HS-5 (cell line): Measurements from ENCODE around the gene UBASH3A.

Source experiments
- DNase-seq: peaks from one replicate; pipeline ENCODE4 v3.0.0-alpha.2; 2012; ENCODE audit warnings: low read depth

Gene UBASH3A, protein sequence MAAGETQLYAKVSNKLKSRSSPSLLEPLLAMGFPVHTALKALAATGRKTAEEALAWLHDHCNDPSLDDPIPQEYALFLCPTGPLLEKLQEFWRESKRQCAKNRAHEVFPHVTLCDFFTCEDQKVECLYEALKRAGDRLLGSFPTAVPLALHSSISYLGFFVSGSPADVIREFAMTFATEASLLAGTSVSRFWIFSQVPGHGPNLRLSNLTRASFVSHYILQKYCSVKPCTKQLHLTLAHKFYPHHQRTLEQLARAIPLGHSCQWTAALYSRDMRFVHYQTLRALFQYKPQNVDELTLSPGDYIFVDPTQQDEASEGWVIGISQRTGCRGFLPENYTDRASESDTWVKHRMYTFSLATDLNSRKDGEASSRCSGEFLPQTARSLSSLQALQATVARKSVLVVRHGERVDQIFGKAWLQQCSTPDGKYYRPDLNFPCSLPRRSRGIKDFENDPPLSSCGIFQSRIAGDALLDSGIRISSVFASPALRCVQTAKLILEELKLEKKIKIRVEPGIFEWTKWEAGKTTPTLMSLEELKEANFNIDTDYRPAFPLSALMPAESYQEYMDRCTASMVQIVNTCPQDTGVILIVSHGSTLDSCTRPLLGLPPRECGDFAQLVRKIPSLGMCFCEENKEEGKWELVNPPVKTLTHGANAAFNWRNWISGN

DNA sequence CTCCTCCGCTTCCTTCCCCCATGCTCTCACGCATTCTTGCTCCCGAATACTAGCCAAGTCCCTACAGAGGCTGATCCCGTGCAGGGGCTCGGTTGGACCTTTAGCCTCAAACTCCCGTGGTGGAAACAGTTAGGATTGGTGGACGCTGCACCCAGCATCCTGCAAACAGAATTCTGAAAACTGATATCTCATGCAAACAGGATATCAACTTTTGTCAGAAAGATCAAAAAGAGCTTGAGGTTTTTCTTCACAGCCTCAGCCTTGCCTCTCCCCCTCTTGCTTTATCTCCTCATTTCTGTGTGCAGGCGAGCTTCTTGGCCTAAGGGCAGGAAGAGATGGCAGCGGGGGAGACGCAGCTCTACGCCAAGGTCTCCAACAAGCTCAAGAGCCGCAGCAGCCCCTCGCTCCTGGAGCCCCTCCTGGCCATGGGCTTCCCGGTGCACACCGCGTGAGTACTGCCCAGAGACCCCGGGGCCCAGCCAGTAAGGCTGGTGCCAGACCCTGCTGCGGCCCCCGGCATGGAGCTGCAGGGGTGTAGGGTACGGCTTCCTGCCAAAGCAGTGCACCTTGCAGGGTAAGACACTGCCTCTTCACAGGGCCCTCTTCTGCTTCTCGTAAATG lies at the start of gene UBASH3A:
TSS of gene UBASH3A (plus strand) at position 292 of the 621 bp plus-strand sequence. CDS start at position 336, 44 bp downstream.
- DNase-seq = no peak

DNA sequence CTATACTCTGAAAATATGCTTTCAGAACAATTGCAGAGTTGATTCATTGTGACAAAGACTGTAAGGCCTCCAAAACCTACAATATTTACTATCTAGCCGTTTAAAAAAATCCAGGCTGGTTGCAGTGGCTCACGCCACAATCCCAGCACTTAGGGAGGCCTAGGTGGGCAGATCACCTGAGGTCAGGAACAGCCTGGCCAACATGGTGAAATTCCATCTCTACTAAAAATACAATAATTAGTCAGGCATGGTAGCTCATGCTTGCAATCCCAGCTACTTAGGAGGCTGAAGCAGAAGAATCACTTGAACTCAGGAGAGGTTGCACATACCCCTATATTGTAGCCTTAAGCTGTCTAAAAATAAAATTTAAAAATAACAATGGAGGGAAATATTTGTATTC lies 47.7 kb upstream of the UBASH3A start:
- no peak for DNase-seq

DNA sequence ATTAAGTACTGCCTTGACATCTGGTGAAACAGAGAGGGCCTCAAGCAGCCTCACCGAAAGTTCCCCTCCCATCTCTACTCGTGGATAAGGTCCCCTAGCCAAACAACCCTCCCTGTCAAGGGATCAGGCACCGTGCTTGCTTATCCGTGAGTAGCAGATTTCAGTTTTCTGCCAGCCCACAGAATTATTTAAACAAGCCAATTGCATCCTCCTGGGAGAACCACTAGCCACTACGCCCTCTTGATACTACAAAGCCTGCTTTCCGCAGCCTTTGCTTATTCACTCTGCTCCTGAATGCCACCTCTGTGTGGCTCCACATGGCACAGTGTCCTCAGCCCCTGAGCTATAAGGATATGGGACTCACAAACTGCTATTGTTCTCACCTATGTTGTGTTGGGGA lies 47.1 kb upstream of the UBASH3A start:
- DNase-seq = no peak

DNA sequence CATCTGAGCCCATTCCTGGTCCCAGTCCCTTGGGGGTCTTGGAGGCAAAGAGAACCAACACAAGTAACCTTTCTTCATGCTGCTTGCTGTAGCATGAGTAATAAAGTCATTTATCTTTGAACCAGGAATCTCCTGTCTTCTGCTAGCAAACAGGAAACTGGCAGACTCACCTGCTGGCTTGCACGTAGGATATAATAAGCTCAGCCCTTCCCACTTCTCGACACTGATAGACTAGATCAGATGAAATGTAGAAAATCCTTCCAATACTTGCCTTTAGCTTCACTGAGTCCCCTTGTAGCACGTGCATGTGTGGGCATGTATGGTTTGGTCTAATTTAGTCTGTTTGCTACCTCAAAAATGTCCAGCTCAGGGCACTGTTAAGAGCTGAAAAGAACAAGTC lies 46.4 kb upstream of the UBASH3A start:
- no peak for DNase-seq

DNA sequence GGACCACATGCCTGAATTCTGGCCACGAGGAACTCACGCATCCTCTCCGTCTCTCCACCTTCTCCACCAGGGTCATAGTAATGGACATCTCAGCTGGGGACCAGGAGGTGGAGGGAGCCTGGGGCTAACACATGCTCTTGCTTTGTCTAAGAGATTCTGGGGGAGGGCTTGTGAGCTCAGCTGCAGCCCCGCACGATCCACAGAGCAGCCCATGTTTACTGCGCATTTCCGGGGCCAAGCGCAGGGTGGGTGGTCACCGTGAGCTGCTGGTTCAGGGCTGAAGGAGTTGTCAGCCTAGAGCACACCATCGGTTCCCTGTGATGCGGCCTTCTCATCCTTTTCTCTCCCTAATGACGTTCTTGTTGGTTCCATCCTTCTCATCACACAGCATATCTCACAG lies 45.4 kb upstream of the UBASH3A start:
- DNase-seq = no peak

DNA sequence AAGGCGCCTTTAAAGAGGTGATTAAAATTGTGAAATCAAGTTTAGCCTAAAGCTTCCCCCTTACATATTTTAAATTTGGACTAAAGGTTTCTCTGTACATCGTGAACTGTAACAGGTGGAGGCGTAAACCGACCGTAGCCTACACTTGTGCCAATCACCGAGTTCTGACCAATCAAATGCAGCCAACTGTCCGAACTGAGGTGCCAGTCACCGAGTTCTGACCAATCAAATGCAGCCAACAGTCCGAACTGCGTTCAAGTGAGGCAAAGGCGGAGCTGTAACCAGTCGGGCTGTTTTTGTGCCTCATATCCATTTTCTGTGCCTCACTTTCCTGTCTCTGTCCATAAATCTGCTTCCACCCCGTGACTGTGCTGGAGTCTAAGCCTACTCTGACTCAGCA lies 44.8 kb upstream of the UBASH3A start:
- DNase-seq = no peak

DNA sequence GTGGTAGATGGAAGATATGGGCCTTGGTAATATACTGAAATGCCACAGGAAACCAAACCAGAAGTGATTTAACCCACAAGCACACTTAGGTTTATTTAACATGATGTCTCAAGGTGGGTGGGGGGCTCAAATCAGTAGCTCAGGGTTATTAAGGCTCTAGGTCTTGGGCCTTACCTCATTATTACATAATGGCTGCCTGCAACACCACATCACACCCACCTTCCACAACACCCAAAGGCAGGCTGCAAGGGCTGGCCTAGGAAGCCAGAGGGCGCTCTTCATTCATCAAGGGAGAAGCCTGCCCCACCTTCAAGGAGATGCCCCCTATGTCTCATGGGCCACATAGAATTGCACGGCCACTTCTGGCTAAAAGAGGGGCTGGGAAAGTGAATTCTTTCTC lies 43.4 kb upstream of the UBASH3A start:
- no peak for DNase-seq

DNA sequence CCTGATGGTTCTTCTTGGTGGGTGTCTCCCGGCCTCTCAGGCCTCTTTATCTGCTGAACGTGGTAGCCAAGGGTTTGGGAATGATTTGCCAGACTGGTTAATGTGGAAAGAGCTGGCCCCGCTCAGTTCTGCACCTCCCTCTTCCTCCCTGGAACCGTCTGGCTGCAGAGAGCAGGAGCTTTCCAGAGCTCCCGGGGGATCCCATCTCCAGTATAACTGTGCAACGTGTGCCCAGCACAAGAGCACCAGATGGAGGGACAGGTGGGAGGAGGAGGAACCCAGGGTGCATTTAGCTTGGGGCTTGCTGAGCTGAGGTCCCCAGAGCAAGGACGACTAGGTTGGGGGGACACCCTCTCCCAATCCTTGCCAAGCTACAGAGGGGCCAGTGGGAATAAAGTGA lies 42.4 kb upstream of the UBASH3A start:
- no peak for DNase-seq

DNA sequence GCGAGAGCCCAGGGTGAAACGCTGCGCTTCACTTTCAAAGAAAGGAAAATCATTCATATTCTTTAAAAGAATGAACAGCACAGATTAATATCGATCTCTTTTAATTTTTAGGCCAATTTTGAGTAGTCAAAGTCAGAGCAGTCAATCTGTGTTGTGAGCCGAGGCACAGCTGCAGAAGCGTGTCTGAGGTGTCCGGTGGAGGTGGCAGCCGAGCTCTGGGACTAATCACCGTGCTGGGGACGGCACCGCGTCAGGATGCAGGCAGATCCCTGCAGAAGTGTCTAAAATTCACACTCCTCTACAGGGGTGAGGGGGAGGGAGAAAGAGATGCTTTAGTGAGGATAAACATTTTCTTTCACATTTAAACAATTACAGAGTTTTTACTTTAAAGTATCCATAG lies 41.5 kb upstream of the UBASH3A start:
- DNase-seq = no peak

DNA sequence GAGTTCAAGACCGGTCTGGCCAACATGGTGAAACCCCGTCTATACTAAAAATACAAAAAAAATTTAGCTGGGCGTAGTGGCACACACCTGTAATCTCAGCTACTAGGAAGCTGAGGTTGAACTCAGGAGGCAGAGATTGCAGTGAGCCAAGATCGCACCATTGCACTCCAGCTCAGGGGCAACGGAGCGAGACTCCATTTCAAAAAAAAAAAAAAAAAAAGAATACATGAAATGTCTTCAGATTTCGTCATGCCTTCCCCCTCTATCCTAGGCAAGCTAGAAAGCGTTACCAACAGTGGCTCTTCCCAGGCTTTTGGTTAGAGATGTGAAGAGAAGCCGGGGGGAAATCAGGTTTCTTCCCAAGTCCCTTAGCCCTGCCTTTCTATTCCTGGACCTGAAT lies 41.0 kb upstream of the UBASH3A start:
- no peak for DNase-seq

DNA sequence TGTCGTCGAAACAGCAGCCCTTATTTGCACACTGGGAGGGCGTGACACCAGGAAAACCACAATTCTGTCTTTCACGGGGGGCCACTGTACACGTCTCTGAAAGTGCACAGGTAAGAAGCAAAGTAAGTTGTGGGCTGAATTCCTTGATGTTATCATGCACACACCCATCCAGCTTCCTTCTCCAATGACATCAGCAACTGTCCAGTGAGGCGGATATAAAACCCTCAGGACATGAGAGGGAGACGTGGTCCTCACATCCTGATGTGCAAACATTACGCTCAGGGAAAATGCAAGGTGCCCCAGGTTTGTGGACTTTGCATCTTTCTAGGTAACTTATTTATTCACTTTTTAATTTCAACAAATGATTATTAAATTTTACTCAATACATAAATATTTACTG lies 40.4 kb upstream of the UBASH3A start:
- no peak for DNase-seq

DNA sequence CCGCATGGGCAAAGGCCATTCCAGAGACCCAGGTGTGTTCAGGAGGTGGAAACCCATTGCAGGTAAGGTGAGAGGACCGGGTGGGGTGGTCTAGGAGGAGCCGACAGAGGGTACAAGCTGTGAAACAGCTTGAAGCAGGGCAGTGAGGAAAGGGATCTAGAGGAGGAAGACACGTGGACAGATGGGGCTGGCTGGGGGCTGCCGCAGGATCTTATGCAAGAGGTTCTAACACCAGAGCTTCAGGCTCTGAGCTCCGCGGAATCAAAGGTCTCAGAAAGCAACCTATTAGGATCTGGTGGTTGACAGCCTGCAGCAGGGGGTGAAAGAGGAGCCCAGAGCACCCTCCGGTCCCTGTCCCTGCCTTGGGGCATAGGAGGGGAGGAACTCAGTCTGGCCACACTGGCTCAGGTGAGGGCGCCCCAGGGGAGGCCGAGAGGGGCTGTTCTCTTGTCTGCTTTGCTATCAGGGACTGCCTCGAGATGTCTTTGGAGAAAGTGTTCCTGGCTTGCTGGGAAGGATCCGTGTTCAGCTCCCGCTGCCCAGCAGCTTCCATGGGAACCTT lies 39.3 kb upstream of the UBASH3A start:
- DNase-seq = no peak

DNA sequence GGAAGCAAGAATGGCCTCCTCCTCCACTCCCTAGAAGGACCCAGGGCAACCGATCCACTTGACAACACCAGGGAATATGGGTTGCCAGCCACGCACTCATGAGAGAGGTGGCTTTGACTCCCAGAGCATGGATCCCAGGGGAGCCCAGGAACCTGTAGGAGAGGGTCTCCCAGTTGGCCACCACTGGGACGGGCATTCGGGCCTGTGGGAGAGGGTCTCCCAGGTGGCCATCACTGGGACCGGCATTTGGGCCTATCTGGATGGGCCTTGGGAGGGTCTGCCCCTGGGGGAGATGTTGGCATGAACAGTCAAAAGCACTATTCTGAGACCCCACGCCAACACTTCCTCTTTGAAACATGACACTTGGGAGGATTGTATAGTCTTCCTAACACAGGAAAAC lies 37.9 kb upstream of the UBASH3A start:
- DNase-seq = no peak

DNA sequence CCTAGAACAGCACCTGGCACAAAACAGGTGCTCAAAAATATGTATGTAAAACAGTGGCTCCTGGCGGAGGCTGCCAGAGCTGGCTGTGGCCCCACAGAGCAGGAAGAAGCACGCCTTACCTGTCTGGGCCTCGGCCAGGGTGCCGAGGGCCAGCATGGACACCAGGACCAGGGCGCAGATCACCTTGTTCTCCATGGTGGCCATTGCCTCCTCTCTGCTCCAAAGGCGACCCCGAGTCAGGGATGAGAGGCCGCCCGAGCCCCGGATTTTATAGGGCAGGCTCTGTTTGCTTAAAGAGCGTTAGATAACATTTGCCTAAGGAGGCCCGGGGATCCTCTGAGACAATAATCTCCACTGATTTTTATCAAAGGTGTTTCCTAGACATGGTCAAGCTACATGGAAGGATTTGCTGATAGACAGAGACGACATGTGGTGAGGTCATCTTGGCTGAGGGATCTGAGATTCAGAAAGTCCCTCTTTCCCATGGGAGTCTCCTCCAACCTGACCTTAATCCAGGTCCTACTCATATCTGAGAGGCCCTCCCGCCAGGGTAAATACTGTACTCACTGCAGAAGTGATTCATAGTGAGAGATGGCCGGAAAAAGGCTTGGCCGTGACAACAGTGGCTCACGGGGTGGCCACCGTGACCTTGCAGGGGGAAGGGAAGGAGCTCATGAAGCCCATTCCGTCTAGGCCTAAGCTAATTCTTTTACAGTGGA lies 37.3 kb upstream of the UBASH3A start, which contains the start of gene TFF1:
TSS of gene TFF1 (minus strand) at position 244 of the 719 bp plus-strand sequence. CDS start at position 204, 40 bp downstream.
- DNase-seq = no peak

DNA sequence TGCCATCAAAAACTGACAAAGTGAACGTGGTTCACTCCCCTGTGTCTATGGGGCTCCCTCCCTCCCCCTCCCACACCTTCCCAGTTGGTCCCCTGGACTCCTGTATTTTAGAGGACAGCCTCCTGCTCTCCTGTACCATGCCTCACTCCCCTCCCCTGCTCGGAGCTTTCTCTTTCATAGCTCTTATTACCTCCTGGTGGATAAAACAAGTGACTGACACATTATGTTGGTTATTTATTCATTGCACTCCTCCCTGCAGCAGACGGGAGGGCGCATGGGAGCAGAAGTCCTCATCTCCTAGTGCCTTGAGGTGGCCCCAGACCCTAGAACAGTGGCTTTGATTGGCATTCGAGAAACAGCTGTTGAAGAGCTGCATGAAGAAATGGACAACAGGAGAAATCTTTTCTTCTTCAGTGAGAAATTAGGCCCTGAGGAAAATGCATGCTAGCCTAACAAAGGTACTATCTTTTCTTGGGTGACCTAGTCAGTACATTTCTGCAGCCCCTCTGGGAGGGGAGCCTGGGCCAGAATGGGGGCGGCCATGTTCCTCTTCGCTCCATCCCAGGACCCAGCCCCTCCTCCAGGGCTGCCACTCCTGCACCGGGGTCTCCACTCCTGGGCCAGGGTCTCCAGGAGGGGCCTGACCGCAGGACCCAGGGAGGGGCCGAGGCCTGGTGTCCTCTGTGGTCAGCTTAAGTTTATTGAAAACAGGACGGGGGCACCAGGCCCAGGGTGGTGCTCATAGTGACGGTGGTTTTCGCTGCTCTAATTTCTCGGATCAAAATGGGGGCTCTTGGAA lies 36.1 kb upstream of the UBASH3A start:
- DNase-seq = no peak

DNA sequence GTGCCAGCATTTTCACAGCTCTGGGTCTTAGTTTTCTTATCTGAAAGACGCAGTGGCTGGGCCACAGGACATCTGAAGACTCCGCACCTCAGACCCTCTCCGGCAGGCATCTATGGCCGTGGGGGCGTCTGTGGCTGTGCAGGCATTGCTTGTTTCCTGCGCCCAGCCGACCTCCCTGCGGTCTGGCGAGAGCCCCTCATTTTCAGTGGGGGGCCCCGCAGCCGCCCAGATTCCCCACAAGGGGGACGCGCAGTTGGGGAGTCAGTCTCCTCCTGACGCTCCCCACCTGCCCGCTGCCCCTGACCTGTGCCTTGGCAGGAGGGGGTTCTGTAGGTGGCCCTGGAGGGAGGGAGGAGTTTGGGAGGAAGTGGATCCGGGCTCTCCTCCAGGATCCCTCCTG lies 33.9 kb upstream of the UBASH3A start:
- DNase-seq = no peak

DNA sequence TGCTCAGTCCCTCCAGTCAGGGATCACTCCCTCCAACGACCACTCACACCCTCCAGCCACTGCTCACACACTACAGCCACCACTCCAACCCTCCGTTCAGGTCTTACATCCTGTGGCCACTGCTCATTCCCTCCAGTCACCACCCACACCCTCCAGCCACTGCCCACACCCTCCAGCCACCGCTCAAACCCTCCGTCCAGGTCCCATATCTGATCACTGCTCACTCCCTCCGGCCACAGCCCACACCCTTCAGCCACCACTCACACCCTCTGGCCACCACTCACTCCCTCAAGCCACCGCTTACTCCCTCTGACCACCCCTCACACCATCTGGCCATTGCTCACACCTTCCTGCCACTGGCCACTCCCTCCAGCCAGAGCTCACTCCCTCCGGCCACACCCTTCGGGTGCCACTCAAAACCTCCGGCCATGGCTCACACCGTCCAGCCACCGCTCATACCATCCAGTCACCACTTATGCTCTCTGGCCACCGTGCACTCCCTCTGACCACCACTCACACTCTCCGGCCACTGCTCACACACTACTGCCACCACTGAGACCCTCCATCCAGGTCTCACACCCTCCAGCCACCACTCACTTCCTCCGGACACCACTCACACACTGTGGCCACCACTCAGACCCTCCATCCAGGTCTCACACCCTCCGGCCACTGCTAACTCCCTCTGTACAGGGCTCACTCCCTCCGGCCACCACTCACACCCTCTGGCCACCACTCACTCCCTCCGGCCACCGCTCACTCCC lies 32.6 kb upstream of the UBASH3A start:
- DNase-seq = no peak

DNA sequence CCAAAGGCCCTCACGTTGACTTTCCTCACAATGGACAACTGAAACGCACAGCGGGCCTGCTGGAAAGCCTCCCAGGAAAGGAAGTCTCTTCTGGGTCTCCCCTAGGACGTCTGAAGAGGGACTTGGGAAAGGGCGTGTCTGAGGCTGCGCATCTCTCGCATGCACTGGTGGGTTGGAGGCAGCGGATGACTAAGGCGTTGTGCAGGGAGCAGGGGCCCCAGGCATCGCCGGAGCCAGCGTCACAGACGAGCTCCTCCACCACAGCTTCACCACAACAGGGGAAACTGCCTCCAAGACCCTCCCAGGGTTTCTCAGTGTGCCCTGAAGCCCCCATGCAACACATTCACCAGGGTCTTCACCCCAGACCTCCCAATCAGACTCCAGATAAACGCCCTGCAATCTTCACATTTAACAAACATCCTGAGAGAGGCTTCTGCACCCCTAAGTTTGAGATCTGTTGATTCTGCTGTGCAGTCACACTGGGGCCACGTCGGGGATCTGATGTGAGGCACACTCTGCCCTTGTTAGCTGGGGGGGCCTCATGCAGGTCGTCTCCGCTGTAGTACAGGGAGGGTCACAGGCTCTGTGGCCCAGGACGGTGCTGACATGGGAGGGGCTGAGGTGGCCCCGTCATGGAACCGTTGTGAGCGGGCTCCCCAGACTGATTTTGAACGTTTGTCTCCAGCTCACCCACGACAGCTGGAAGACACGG lies 30.4 kb upstream of the UBASH3A start:
- DNase-seq = no peak

DNA sequence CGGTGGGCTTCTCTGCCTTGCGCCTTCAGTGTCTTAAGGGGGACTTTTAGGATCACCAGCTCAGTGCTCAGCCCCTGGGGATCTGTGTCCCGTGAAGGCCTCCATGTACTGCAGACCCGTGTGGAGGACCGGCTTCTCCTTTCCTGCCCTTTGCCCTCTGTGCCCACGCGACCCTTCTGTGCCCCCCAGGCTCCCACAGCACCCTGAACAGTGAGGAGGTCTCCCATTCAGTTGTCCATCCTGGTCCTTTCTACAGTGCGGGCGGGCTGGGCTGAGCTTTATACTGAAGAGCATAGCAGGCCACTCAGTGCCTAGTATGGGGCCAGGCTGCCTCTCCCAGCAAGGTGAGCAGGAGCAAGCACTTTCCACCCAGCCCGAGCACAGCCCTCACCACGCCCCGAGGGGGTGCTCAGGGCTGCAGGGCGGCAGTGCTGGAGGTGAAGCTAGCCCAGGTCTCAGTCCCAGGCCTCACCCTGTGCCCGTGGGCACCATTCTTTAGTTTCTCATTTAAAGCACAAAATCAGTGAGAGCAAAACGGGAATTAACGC lies 29.7 kb upstream of the UBASH3A start:
- DNase-seq = no peak

DNA sequence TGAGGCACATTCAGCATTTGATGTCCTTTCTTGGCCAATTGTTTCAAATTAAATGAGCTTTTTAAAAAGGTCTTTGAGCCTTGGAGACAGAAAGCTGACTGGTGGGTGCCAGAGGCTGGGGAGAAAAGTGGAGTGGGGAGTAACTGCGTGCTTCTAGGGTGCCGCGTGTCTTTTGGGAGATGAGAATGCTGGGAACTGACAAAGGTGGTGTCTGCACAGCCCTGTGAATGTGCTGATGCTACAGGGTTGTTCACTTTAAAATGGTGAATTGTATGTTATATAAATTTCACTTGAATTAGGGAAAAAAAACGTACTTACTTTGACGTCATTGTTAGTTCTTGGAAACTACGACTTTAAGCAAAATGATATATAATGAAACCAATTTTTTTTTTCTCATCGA lies 29.2 kb upstream of the UBASH3A start:
- no peak for DNase-seq
